Lung (tissue), 12 donors: ENCODE results near the gene DIP2C. TPM values are rescaled to one million over a fixed set of nuclear protein-coding genes. Genes with fewer than 3 reads are reported as not detected.
"Not testable (repeated sequence)": the region's sequence is repeated elsewhere in the genome, so short reads cannot be mapped to it uniquely, and the experiment has no call there.

ENCODE experiments used
- ATAC-seq: fragments of 200-7000 bp; cut with Tn5 transposase; one replicate; pipeline ENCODE4 v1.9.1; 2020; ENCODE audit warnings: moderate number of reproducible peaks; ENCODE audit not compliant: insufficient read depth, low FRiP score
- DNase-seq, 3 donors: peaks; one replicate each; pipeline ENCODE4 v3.0.0-alpha.2; 2013 to 2017
- H3K27ac ChIP-seq, 2 donors: one replicate each; pipeline ENCODE4 v1.5.1; 2013; ENCODE audit warnings: mild to moderate bottlenecking in 2 of 2, moderate library complexity in 2 of 2, control low read depth in 1 of 2, inconsistent platforms in 1 of 2, low read depth in 1 of 2, low read length in 1 of 2
- H3K27me3 ChIP-seq, 3 donors: one replicate each; pipeline ENCODE4 v1.5.1; 2013; ENCODE audit warnings: low read length in 2 of 3; ENCODE audit not compliant: control insufficient read depth in 3 of 3, insufficient read depth in 3 of 3
- H3K36me3 ChIP-seq, 4 donors: one replicate each; pipeline ENCODE4 v1.5.1; 2013; ENCODE audit warnings: low read length in 4 of 4, mild to moderate bottlenecking in 1 of 4, moderate library complexity in 1 of 4; ENCODE audit not compliant: control insufficient read depth in 4 of 4, insufficient read depth in 4 of 4
- H3K4me1 ChIP-seq, 5 donors: one replicate each; pipeline ENCODE4 v1.5.1; 2013; ENCODE audit warnings: low read length in 5 of 5, mild to moderate bottlenecking in 2 of 5, moderate library complexity in 1 of 5; ENCODE audit not compliant: control insufficient read depth in 5 of 5, insufficient read depth in 5 of 5
- H3K4me3 ChIP-seq: one replicate; pipeline ENCODE4 v1.5.1; 2013; ENCODE audit warnings: mild to moderate bottlenecking, control low read depth, moderate library complexity
- H3K9ac ChIP-seq, 2 donors: one replicate each; pipeline ENCODE4 v1.5.1; 2013; ENCODE audit warnings: low read length in 2 of 2, control low read depth in 1 of 2; ENCODE audit not compliant: insufficient read depth in 1 of 2
- H3K9me3 ChIP-seq, 4 donors: one replicate each; pipeline ENCODE4 v1.5.1; 2013; ENCODE audit warnings: low read length in 3 of 4, mild to moderate bottlenecking in 1 of 4, moderate library complexity in 1 of 4; ENCODE audit not compliant: control insufficient read depth in 4 of 4, insufficient read depth in 3 of 4
- WGBS, 2 donors: extraction: QIAGEN DNeasy Blood & Tissue Kit; methylation state at CpG; one replicate each; pipeline ENCODE4 v1.1.7; 2013; 5-methylcytosine and 5-hydroxymethylcytosine counted together
- polyA plus RNA-seq, 2 donors: library from polyadenylated mRNA; stranded (reverse); fragments of 200-250 nt; gene quantifications; one replicate each; pipeline ENCODE4 v1.2.1, GENCODE V29; 2013
- total RNA-seq, 2 donors: library from RNA; depleted of rRNA in 1 of 2; stranded (reverse); fragments of >200 nt in 1 of 2; gene quantifications; one replicate each; pipeline ENCODE4 v1.2.1, GENCODE V29; 2014 to 2021
- TF ChIP-seq, protein P1 (sequence below): IDR thresholded peaks from 2 replicates; pipeline ENCODE4 v1.5.1; 2012; ENCODE audit warnings: mild to moderate bottlenecking; ENCODE audit errors: control extremely low read depth, extremely low read depth
- donor health status: control.
- donor health status: control.
- donor health status: Bipolar disorder and iron deficiency.
- donor health status: healthy.
- donor health status: DM: yes; HTN: yes; CAD: no.

The DIP2C gene
- total and polyA plus RNA-seq, 4 donors: 3.6 to 20.0 (median 9.5) TPM

DNA sequence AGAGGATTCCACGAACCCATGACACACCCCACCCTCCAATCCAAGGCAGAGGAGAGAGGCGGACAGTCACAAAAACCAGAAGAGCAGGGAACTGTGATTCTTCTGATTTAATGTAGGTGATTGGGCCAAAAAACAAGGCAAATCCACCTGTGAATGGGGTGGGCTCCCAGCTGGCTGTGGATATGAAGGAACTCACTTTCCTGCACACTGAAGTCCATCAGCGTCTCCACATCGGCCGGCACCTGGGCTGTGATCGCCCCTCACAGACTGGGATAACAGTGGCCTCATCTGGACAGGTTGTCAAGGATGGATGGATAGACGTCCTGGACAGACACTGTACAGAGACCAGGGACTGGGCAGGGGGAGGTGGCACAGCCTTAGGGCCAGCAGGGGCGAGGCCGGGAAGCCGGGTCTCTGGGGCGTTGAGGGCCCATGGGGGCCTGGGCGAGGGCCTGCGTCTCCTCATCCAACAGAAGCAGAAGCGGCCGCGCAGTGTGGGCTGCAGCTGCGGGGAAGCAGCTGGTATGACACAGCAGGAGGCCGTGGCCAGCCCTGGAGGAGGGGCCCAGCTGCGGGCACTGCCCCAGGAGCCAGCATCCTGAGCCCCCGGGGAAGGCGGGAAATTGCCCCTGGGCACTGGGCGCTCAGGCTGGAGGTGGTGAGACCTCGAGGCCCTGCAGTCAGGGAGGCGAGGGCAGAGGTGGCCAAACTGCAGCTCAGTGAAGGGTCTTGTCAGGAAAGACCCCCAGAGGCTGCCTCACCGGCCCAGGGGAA is 54.2 kb downstream of the DIP2C start:
- Histone ChIP-seq H3K9me3 (no peaks in the 10 kb centered on the region), H3K27ac (no peak overlapping the region), H3K36me3 (peaks cover 0 to 5% (median 0%) of the 10 kb centered on the region in 4 donors), H3K27me3 (no peaks in the 10 kb centered on the region), H3K4me3 (no peak overlapping the region), H3K9ac (no peak overlapping the region), H3K4me1 (peaks cover 0 to 18% (median 3%) of the 10 kb centered on the region in 5 donors)
- ATAC-seq (no peak), DNase-seq (no peak)
- WGBS, 2 donors: 52 to 73% methylated on average over 24 to 25 of the region's 25 CpGs
- TF ChIP-seq, protein P1, sequence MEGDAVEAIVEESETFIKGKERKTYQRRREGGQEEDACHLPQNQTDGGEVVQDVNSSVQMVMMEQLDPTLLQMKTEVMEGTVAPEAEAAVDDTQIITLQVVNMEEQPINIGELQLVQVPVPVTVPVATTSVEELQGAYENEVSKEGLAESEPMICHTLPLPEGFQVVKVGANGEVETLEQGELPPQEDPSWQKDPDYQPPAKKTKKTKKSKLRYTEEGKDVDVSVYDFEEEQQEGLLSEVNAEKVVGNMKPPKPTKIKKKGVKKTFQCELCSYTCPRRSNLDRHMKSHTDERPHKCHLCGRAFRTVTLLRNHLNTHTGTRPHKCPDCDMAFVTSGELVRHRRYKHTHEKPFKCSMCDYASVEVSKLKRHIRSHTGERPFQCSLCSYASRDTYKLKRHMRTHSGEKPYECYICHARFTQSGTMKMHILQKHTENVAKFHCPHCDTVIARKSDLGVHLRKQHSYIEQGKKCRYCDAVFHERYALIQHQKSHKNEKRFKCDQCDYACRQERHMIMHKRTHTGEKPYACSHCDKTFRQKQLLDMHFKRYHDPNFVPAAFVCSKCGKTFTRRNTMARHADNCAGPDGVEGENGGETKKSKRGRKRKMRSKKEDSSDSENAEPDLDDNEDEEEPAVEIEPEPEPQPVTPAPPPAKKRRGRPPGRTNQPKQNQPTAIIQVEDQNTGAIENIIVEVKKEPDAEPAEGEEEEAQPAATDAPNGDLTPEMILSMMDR: no peak

DNA sequence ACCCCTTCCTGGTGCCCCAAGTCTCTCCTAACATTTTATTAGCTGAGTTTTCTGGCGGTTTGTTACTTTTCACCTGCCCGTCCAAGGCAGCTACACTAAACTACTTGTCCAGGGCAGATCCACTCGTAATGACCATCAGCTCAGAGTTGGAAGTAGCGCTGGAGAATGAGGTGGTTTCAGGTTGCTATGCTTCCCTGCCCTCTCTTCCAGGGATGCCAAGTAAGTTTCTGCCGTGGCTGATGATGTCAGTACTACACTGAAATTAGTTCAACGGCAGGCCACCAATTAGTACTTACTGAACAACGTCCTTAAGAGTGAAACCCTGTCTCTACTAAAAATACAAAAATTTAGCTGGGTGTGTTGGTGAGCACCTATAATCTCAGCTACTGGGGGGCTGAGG is 55.2 kb downstream of the DIP2C start:
- DNase-seq (no peak), ATAC-seq (no peak)
- H3K9ac ChIP-seq: no peak overlapping the region
- H3K4me3 ChIP-seq: no peak overlapping the region
- no peaks in the 10 kb centered on the region for H3K27me3 ChIP-seq
- H3K4me1 ChIP-seq: peaks cover 0 to 18% (median 2%) of the 10 kb centered on the region in 5 donors
- TF ChIP-seq, protein P1: no peak
- H3K36me3 ChIP-seq: peaks cover 0 to 4% (median 1%) of the 10 kb centered on the region in 4 donors
- WGBS, 2 donors: 74 to 80% methylated on average over 7 of the region's 7 CpGs
- H3K9me3 ChIP-seq: no peaks in the 10 kb centered on the region
- H3K27ac ChIP-seq: no peak overlapping the region

DNA sequence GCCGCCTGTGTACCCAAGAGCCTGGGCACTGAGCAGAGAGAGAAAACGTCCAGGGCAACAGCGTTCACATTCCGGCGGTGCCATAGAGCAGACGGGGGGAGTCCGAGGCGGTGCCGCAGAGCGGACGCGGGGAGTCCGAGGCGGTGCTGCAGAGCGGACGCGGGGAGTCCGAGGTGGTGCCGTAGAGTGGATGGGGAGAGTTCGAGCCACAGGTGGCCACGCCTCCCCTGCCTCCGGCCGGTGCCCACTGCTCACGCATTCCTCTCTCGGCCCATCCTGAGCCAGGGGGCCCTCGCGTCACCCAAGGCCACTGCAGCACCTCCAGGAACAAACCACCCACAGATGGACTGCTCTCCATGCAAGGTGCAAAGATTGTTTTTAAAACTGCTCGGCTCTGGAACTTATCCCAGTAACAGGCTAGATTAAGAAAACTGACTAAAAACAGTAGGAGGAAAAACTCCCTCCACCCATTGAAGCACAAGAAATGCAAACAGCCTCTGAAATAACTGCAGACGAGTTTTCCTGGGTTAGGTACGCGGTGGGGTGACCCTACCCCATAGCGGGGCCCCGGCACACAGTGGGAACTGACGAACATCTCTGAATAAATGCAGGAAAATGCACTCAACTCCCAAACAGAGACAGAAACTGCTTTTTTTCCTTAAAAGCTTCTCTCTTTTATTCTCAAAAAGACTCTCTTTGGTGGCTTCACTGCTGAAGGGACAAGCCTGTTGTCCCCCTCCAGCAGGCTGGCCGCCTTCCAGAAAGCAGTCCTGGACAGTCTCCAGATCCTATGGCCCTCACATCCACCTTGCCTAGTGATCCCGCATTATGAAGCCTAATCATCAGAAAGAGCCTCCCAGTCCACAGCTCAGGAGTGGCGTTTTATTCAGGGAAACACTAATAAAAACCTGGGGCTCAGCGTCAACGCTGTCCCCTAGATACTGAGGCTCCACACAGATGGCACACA is 55.9 kb downstream of the DIP2C start:
- Histone ChIP-seq H3K4me3 (no peak overlapping the region), H3K27ac (no peak overlapping the region), H3K4me1 (peaks cover 0 to 18% (median 2%) of the 10 kb centered on the region in 5 donors), H3K9ac (no peak overlapping the region), H3K27me3 (no peaks in the 10 kb centered on the region), H3K36me3 (peaks cover 0 to 2% (median 0%) of the 10 kb centered on the region in 4 donors), H3K9me3 (no peaks in the 10 kb centered on the region)
- ATAC-seq: no peak
- no peak for DNase-seq
- TF ChIP-seq, protein P1: no peak
- 82 to 88% methylated on average over 39 of the region's 39 CpGs for WGBS, 2 donors

DNA sequence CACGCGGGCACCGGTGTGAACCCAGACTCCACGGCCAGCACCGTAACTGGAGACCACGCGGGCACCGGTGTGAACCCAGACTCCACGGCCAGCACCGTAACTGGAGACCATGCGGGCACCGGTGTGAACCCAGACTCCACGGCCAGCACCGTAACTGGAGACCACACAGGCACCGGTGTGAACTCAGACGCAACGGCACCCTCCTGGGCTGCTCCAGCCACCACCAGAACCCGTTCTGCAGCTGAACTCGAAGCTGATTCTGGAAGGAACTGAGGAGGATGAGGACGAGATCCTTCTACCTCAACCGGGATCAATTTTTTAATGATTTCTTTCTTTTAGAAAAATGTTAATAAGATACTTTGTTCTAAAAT is 56.7 kb downstream of the DIP2C start:
- H3K9me3 ChIP-seq, ATAC-seq, H3K36me3 ChIP-seq, H3K27ac ChIP-seq, H3K9ac ChIP-seq, H3K4me3 ChIP-seq, DNase-seq, H3K27me3 ChIP-seq: not testable (repeated sequence)
- H3K4me1 ChIP-seq: peaks cover 0 to 18% (median 4%) of the 10 kb centered on the region in 5 donors
- WGBS, 2 donors: 92 to 97% methylated on average over 13 to 21 of the region's 21 CpGs

DNA sequence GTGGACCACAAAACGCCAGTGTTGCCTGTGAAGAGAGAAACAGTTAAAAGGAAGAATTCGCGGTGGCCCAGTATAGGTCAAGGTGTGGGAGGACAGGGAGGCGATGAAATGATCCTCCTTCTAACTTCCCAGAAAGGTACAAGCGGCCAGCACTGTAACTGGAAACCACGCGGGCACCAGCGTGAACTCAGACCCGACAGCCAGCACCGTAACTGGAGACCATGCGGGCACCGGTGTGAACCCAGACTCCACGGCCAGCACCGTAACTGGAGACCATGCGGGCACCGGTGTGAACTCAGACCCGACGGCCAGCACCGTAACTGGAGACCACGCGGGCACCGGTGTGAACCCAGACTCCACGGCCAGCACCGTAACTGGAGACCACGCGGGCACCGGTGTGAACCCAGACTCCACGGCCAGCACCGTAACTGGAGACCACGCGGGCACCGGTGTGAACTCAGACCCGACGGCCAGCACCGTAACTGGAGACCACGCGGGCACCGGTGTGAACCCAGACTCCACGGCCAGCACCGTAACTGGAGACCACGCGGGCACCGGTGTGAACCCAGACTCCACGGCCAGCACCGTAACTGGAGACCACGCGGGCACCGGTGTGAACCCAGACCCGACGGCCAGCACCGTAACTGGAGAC is 57.2 kb downstream of the DIP2C start:
- not testable (repeated sequence) for DNase-seq, H3K9me3 ChIP-seq, H3K27me3 ChIP-seq, ATAC-seq, H3K9ac ChIP-seq, H3K4me3 ChIP-seq, H3K27ac ChIP-seq, H3K36me3 ChIP-seq
- H3K4me1 ChIP-seq: peaks cover 0 to 18% (median 4%) of the 10 kb centered on the region in 5 donors
- 97 to 98% methylated on average over 20 to 45 of the region's 51 CpGs for WGBS, 2 donors
